Measurements from ENCODE around the gene ARHGAP11A.

ARHGAP11A gene

GRCh38 chr15:32649342-32649741 lies 34.0 kb downstream of the ARHGAP11A start:
- in situ Hi-C loops (cut with HindIII; ENCODE audit: low pct_ligation_motif_present, low pct_unique_long_range_greater_than_20kb, low sequenced_read_pairs), result no loop called here
- peak; percentile 12 for DNase-seq

DNA sequence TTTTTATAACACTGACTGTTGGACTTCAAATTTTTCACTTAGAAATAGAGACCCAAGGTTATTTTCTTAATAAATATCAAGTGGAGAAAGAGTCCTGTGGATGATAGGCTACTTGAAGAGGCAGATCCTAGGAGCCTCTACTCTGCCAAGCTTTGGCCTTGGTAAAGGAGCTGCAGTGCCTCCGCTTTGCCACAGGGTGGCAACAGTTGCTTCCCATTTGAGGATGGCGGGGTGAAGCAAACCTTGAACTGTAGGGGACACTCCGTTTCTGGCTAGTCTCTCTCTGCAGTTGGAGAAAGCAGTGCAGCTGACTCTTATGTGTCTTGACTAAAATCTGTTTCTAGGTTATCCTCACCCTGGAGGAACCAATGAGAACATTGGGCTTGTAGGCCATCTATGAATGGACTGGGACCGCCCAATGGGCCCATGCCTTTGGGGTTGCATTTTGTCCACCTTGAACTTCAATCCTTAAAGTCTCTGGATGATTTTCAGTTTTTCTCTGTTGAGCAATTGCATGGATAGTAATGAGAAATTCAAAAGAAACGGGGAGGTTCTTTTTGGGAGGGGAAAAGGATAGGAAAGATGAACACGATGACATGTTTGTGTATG lies 36.0 kb downstream of the ARHGAP11A start:
- DNase-seq, result peak; percentile 63
- in situ Hi-C loops (cut with HindIII; ENCODE audit: low pct_ligation_motif_present, low pct_unique_long_range_greater_than_20kb, low sequenced_read_pairs), result no loop called here

GRCh38 chr15:32652178-32652577 lies 36.9 kb downstream of the ARHGAP11A start:
- in situ Hi-C loops (cut with HindIII; ENCODE audit: low pct_ligation_motif_present, low pct_unique_long_range_greater_than_20kb, low sequenced_read_pairs), result no loop called here
- DNase-seq, result no peak

DNA sequence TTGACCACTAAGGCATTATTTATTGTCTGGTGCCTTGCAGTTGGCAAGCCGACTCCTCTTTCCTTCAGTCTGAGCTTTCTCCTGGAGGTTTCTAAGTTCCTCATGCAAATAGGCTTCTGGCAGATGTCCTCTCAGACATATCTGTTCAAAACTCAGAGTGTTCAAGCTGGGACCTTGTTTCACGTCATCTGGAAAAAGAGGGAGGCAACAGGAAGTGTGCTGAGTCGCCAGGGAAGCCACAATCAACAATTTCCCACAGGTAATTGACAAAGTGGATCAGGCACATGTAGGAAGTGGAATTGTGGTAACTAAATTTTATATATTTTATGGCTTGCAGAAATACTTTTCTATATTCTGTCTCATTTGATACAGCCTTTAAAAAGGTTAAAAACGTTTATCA lies 40.8 kb downstream of the ARHGAP11A start:
- in situ Hi-C loops (cut with HindIII; ENCODE audit: low pct_ligation_motif_present, low pct_unique_long_range_greater_than_20kb, low sequenced_read_pairs), result no loop called here
- DNase-seq, result no peak

- no peak for DNase-seq
- in situ Hi-C loops (cut with HindIII; ENCODE audit: low pct_ligation_motif_present, low pct_unique_long_range_greater_than_20kb, low sequenced_read_pairs), result no loop called here
These were observed 41.2 kb downstream of the ARHGAP11A start for GRCh38 chr15:32656496-32656895.

DNA sequence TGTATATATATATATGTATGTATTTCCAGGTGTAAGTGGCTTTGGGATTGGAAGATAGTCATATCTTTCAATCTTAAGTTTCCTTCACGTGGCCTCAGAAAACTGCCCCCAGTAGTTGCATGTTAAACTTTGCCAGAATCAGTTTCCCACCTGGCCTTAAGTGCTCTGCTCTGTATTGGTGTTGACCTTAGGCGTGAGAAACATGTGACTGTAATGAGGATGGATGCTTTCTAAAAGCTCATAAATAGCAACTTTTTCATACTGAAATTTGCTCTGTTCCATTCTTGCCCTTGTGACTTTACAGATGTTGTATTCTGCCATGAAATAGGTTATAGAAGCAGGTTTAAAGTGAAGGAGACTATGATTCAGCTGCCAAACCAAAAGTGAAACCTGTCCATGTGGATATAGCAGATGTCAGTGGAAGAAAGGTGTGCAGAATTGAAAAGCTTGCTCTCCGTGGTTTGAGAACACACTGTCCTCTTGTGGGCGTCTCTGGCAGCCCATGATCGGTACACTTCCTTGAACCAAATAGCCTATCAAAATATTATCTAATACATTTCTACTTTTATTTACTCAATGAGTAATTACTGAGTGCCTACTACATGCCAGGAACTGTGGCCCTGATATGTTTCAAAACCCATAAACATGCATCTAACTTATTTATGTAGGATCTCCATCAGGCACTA lies 42.0 kb downstream of the ARHGAP11A start:
- DNase-seq, result no peak
- in situ Hi-C loops (cut with HindIII; ENCODE audit: low pct_ligation_motif_present, low pct_unique_long_range_greater_than_20kb, low sequenced_read_pairs), result no loop called here

DNA sequence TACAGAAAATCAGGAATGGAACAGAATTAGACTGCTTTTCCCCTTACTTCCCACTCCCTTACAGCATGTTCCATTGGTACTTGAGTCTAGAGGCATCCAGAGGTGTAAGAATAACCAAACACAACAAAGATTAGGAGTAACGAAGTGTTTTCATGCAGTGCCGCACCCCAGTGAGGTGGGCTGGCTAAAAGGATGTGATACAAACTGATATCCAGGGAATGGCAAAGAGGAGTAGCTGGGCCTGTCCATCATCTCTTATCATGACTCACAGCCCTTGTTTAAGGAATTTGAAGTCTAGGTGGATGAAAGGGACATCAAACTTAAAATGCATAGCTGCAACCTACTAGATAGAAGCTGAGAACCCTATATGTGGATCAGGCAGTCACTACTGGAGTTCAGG lies 42.6 kb downstream of the ARHGAP11A start:
- in situ Hi-C loops (cut with HindIII; ENCODE audit: low pct_ligation_motif_present, low pct_unique_long_range_greater_than_20kb, low sequenced_read_pairs), result no loop called here
- DNase-seq, result no peak

DNA sequence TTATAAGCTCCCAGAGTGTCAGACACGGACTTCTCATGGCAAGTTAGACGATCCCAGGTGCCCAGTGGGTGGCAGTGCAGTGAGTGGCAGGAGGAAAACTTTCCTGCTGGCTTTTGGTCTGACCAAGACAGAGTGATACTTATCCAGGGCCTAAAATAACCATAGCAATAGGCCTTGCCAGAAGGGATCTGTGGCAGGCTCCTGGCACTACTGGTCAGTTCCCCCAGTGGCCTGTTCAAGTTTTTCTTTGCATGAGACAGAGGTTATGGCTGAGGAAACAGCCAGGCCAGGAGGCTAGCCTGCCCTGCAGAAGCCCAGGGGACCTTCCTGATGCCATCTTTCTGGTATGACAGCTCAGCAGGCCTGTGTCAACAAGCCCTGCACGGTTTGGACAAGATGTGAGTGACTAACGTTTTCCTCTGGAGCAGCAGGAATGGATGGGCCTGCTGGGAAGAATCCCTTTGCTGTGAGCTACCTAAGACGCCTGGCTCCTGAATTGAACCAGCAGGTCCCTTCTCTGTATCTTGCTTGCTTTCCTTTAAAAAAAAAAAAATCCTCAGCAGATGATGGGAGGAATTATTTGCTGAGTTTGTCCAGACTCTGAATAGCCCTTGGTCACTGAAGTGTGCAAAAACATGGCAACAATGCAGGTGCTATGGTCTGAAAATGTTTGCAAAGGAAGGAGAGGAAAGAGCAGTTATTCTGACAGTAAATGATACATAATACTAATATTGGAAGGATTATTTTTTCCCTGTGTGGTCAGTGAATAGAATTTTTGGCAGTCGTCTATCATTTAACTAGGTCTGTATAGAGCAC lies 44.2 kb downstream of the ARHGAP11A start:
- peak; percentile 56 for DNase-seq
- in situ Hi-C loops (cut with HindIII; ENCODE audit: low pct_ligation_motif_present, low pct_unique_long_range_greater_than_20kb, low sequenced_read_pairs), result no loop called here

GRCh38 chr15:32663671-32664070 lies 48.4 kb downstream of the ARHGAP11A start:
- no peak for DNase-seq
- in situ Hi-C loops (cut with HindIII; ENCODE audit: low pct_ligation_motif_present, low pct_unique_long_range_greater_than_20kb, low sequenced_read_pairs), result no loop called here

DNA sequence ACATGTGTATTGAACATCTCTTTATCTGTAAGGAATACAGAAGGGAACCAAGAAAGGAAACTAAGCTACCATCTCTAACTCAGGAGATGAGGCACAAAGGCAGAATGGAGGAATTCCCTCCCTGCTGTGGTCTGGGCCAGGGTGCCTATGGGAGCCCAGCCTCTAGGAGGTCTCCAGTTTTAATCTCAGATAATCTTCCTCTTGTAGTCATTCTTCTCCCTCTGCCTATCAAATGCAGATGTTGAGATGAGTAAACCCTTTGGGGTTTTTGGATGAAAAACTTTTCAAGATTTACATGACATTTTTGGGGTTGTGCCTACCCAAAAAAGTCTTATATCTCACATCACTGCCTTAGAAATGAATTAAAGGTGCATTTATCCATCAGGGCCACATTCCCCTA lies 49.5 kb downstream of the ARHGAP11A start:
- in situ Hi-C loops (cut with HindIII; ENCODE audit: low pct_ligation_motif_present, low pct_unique_long_range_greater_than_20kb, low sequenced_read_pairs), result no loop called here
- no peak for DNase-seq

GRCh38 chr15:32667321-32667720 lies 52.0 kb downstream of the ARHGAP11A start:
- in situ Hi-C loops (cut with HindIII; ENCODE audit: low pct_ligation_motif_present, low pct_unique_long_range_greater_than_20kb, low sequenced_read_pairs), result no loop called here
- no peak for DNase-seq

DNA sequence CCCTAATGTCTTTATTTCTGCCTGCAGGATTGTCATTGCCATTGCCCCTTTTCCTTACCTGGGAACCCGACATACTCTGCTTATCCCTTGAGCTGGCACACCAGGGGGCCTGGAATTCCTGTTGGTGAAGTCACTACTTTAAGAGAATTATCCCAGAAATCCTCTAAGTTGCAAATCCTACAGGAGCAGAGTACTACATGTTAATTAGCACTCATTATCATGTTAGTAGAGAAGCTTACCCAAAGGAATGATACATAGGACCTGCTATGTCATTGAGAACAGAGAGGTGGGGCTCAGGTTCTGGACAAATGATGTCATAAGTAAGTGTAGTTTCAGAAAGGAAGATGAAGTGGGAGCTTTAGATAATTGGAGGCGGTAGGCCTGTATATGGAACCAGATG lies 53.6 kb downstream of the ARHGAP11A start:
- in situ Hi-C loops (cut with HindIII; ENCODE audit: low pct_ligation_motif_present, low pct_unique_long_range_greater_than_20kb, low sequenced_read_pairs), result no loop called here
- no peak for DNase-seq

DNA sequence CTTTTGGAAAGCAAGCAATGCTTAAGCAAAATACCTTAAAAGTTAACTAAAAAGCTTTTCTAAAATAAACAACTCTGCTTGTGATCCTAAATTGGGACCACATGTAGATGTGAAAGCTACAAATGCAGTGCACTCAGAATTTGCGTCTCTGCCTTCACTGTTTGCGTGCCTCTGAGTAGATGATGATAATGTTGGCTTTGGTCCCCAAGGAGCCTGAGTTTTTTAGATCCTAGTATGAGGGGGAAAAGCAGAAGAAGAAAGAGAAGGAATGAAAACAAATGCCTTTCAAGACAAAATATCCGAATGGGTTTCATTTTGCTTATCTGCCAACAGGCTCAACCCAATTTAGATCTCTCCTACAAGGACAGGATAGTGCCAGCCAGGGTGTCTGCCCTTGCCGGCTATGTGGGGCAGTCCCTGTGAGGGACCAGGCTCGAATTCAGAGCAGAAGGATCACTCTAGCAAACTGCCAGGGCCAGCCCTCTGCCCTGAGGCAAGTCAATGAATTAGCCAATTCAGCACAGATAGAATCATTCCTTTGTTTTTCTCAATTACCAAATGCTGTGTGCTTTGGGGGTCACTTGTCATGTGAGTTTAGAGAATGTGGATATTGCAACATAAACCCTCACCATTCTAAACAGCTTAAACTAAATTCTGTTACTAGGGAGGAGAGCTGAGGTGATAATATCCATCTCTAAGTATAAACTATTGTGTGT lies 54.8 kb downstream of the ARHGAP11A start:
- DNase-seq, result no peak
- in situ Hi-C loops (cut with HindIII; ENCODE audit: low pct_ligation_motif_present, low pct_unique_long_range_greater_than_20kb, low sequenced_read_pairs), result no loop called here

DNA sequence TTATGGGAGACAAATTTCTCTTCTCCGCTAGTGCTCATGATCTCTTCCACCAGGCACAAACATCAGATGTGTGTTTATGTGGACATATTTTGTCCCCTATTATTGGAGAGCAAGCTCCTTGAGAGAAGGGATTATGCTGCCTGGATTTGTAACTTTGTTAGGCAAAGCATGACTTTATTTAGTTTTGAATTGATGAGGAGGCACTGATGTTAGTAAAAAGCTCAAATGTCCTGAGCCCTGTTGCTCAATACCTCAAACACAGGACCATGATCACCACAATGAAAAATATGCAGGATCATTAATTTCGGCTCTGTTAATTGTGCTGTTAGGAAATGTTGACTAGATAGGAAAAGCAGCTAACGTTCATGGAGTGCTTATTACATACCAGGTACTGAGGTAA lies 55.3 kb downstream of the ARHGAP11A start:
- no peak for DNase-seq
- in situ Hi-C loops (cut with HindIII; ENCODE audit: low pct_ligation_motif_present, low pct_unique_long_range_greater_than_20kb, low sequenced_read_pairs), result no loop called here

GRCh38 chr15:32671339-32672325 lies 56.3 kb downstream of the ARHGAP11A start:
- DNase-seq, result no peak
- in situ Hi-C loops (cut with HindIII; ENCODE audit: low pct_ligation_motif_present, low pct_unique_long_range_greater_than_20kb, low sequenced_read_pairs), result no loop called here

GRCh38 chr15:32674681-32675080 lies 59.4 kb downstream of the ARHGAP11A start:
- no peak for DNase-seq
- in situ Hi-C loops (cut with HindIII; ENCODE audit: low pct_ligation_motif_present, low pct_unique_long_range_greater_than_20kb, low sequenced_read_pairs), result no loop called here

DNA sequence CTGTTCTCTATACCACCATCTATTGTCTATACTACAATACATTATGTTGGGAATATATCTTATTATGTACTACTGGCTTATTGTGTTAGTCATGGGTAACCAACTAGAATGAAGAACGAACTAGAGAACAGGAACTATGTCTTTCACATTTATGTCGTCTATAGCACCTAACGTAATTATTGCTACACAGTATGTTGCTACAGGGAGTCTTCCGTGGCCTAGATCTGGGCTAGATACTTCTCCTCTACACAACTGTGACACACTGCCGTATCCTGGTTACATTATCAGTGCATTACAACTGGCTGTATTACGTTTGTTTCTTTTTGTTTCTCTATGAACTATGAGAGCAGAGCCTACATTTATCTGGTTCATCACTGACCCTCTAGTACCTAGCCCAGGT lies 60.2 kb downstream of the ARHGAP11A start:
- no peak for DNase-seq
- in situ Hi-C loops (cut with HindIII; ENCODE audit: low pct_ligation_motif_present, low pct_unique_long_range_greater_than_20kb, low sequenced_read_pairs), result no loop called here

DNA sequence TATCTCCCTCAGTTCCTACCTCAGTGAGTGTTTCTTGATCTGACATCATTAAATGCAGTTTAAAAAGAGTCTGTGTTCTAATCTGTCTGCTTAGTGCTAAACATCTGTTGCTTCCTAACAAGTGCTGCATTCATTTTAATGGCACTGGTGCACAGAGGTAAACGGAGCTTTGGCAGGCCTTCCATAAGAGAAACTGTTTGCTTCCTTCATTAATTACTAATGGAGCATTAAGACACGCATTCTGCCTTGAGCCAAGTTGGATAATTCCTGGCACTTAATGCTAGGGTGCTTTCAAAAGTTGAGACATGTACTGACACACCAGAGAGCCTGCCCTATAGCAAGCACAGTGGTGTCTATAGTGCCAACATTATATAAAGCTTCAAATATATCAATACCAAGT lies 60.9 kb downstream of the ARHGAP11A start:
- DNase-seq, result no peak
- in situ Hi-C loops (cut with HindIII; ENCODE audit: low pct_ligation_motif_present, low pct_unique_long_range_greater_than_20kb, low sequenced_read_pairs), result no loop called here

Measured in ACHN (cell line).